CD4-positive, alpha-beta T cell treated with Interleukin-15 for 1 hour (primary cell): Measurements from ENCODE around the gene SEPTIN14.
"Not testable (repeated sequence)": the region's sequence is repeated elsewhere in the genome, so short reads cannot be mapped to it uniquely, and the experiment has no call there.

ENCODE experiments used
- DNase-seq: peaks from one replicate; pipeline ENCODE4 v3.0.0-alpha.2; 2020

The SEPTIN14 gene

GRCh38 chr7:55778631-55779030, 83.9 kb downstream of the SEPTIN14 start:
- DNase-seq: no peak

GRCh38 chr7:55776196-55776595, 86.4 kb downstream of the SEPTIN14 start:
- DNase-seq: no peak

GRCh38 chr7:55775051-55775420, 87.5 kb downstream of the SEPTIN14 start:
- no peak for DNase-seq

GRCh38 chr7:55774327-55775050, 88.1 kb downstream of the SEPTIN14 start:
- DNase-seq: no peak

- no peak for DNase-seq
These were observed 91.8 kb downstream of the SEPTIN14 start for GRCh38 chr7:55770778-55771177.

- not testable (repeated sequence) for DNase-seq
These were observed 109.2 kb downstream of the SEPTIN14 start for GRCh38 chr7:55753274-55753862.

GRCh38 chr7:55744706-55745105, 117.8 kb downstream of the SEPTIN14 start:
- DNase-seq: not testable (repeated sequence)
